ENCODE data around the gene NES.

NES gene

GRCh38 chr1:156640842-156641706 is 36.1 kb downstream of the NES start:
- no peak for ATAC-seq
- no peak for TF ChIP-seq PATZ1 (CRISPR knock-in tag; IDR thresholded peaks at IDR 0.05; ENCODE audit: borderline replicate concordance)
- TF ChIP-seq PPARA (CRISPR knock-in tag; IDR thresholded peaks at IDR 0.05; ENCODE audit: borderline replicate concordance) = no peak
- TF ChIP-seq ARNTL (CRISPR knock-in tag; IDR thresholded peaks at IDR 0.05; ENCODE audit: borderline replicate concordance, low read depth) = no peak
- no peak for TF ChIP-seq CREB5 (CRISPR knock-in tag; IDR thresholded peaks at IDR 0.05; ENCODE audit: low read depth)
- no peak for TF ChIP-seq CSDC2 (CRISPR knock-in tag; IDR thresholded peaks at IDR 0.05)
- no peak for TF ChIP-seq ZNF70 (CRISPR knock-in tag; IDR thresholded peaks at IDR 0.05)
- TF ChIP-seq ISL1 (CRISPR knock-in tag; IDR thresholded peaks at IDR 0.05) = no peak
- TF ChIP-seq ESRRG (CRISPR knock-in tag; IDR thresholded peaks at IDR 0.05) = no peak
- no peak for TF ChIP-seq OSR1 (CRISPR knock-in tag; IDR thresholded peaks at IDR 0.05)
- no peak for TF ChIP-seq POU6F1 (CRISPR knock-in tag; IDR thresholded peaks at IDR 0.05; ENCODE audit: borderline replicate concordance, low read depth)
- TF ChIP-seq ZFP3 (CRISPR knock-in tag; IDR thresholded peaks at IDR 0.05) = no peak
- TF ChIP-seq SNAI2 (CRISPR knock-in tag; IDR thresholded peaks at IDR 0.05) = no peak
- TF ChIP-seq ZNF8 (CRISPR knock-in tag; IDR thresholded peaks at IDR 0.05) = no peak
- TF ChIP-seq ZNF565 (CRISPR knock-in tag; conservative IDR thresholded peaks at IDR 0.05; ENCODE audit: low read depth) = no peak
- TF ChIP-seq ZFP30 (CRISPR knock-in tag; IDR thresholded peaks at IDR 0.05) = no peak
- no peak for TF ChIP-seq GLIS3 (CRISPR knock-in tag; IDR thresholded peaks at IDR 0.05)
- no peak for TF ChIP-seq TOX (CRISPR knock-in tag; IDR thresholded peaks at IDR 0.05; ENCODE audit: borderline replicate concordance)
- TF ChIP-seq BACH2 (CRISPR knock-in tag; IDR thresholded peaks at IDR 0.05; ENCODE audit: borderline replicate concordance) = no peak

GRCh38 chr1:156639601-156640101 is 37.6 kb downstream of the NES start:
- peak; percentile 6; the same call in 1 of the 3 replicates for ATAC-seq
- TF ChIP-seq PPARA (CRISPR knock-in tag; IDR thresholded peaks at IDR 0.05; ENCODE audit: borderline replicate concordance) = no peak
- no peak for TF ChIP-seq CSRNP3 (CRISPR knock-in tag; IDR thresholded peaks at IDR 0.05)
- TF ChIP-seq SNAI2 (CRISPR knock-in tag; IDR thresholded peaks at IDR 0.05) = no peak
- no peak for TF ChIP-seq TOX (CRISPR knock-in tag; IDR thresholded peaks at IDR 0.05; ENCODE audit: borderline replicate concordance)
- TF ChIP-seq RARB (CRISPR knock-in tag; IDR thresholded peaks at IDR 0.05) = no peak
- no peak for TF ChIP-seq GLIS3 (CRISPR knock-in tag; IDR thresholded peaks at IDR 0.05)
- no peak for TF ChIP-seq ARNTL (CRISPR knock-in tag; IDR thresholded peaks at IDR 0.05; ENCODE audit: borderline replicate concordance, low read depth)
- TF ChIP-seq BACH2 (CRISPR knock-in tag; IDR thresholded peaks at IDR 0.05; ENCODE audit: borderline replicate concordance) = no peak
- no peak for TF ChIP-seq PATZ1 (CRISPR knock-in tag; IDR thresholded peaks at IDR 0.05; ENCODE audit: borderline replicate concordance)
- no peak for TF ChIP-seq OSR1 (CRISPR knock-in tag; IDR thresholded peaks at IDR 0.05)
- no peak for TF ChIP-seq CREB5 (CRISPR knock-in tag; IDR thresholded peaks at IDR 0.05; ENCODE audit: low read depth)
- no peak for TF ChIP-seq ISL1 (CRISPR knock-in tag; IDR thresholded peaks at IDR 0.05)
- no peak for TF ChIP-seq ZFP30 (CRISPR knock-in tag; IDR thresholded peaks at IDR 0.05)
- TF ChIP-seq TSHZ2 (CRISPR knock-in tag; IDR thresholded peaks at IDR 0.05) = no peak
